HepG2 (cell line): ENCODE measurements around the gene HSP90AB1. TPM values are rescaled to one million over a fixed set of nuclear protein-coding genes. Genes with fewer than 3 reads are reported as not detected.

ENCODE experiments used
- BHLHE40 ChIP-seq: IDR thresholded peaks from 2 replicates; pipeline ENCODE4 v1.6.1; 2011; ENCODE audit warnings: low read length, improper control_type of control experiment
- CEBPZ ChIP-seq: IDR thresholded peaks from 2 replicates; pipeline ENCODE4 v1.6.1; 2012; ENCODE audit warnings: low read length, improper control_type of control experiment
- HES4 ChIP-seq: sonication (generic); formaldehyde crosslinking; IDR thresholded peaks from 2 replicates; pipeline ENCODE4 v1.9.0; 2021; ENCODE audit warnings: mild to moderate bottlenecking, missing genetic modification reagents, borderline replicate concordance
- HMG20A ChIP-seq: IDR thresholded peaks from 2 replicates; pipeline ENCODE4 v1.6.1; 2016; ENCODE audit warnings: borderline replicate concordance
- NBN ChIP-seq: fragments of 450-650 bp; conservative IDR thresholded peaks from 2 replicates; pipeline ENCODE4 v1.6.1; 2017
- NCOA1 ChIP-seq: sonication (generic); formaldehyde crosslinking; IDR thresholded peaks from 2 replicates; pipeline ENCODE4 v1.9.0; 2021; ENCODE audit warnings: missing genetic modification reagents
- PAXIP1 ChIP-seq: sonication (generic); formaldehyde crosslinking; conservative IDR thresholded peaks from 2 replicates; pipeline ENCODE4 v1.4.0; 2020; ENCODE audit warnings: mild to moderate bottlenecking, missing genetic modification reagents, moderate library complexity
- RFXANK ChIP-seq: IDR thresholded peaks from 2 replicates; pipeline ENCODE4 v1.6.1; 2016
- SAP130 ChIP-seq: IDR thresholded peaks from 2 replicates; pipeline ENCODE4 v1.6.1; 2016; ENCODE audit warnings: low read depth
- SETDB1 ChIP-seq: sonication (generic); formaldehyde crosslinking; IDR thresholded peaks from 2 replicates; pipeline ENCODE4 v1.5.1; 2020; ENCODE audit warnings: missing genetic modification reagents, mild to moderate bottlenecking, borderline replicate concordance
- ZBTB49 ChIP-seq: sonication (generic); formaldehyde crosslinking; IDR thresholded peaks from 2 replicates; pipeline ENCODE4 v1.4.0; 2020; ENCODE audit warnings: missing genetic modification reagents, borderline replicate concordance
- ZNF367 ChIP-seq: sonication (generic); formaldehyde crosslinking; IDR thresholded peaks from 2 replicates; pipeline ENCODE4 v1.4.0; 2020; ENCODE audit warnings: missing genetic modification reagents, borderline replicate concordance
- ZNF75D ChIP-seq: sonication (generic); formaldehyde crosslinking; IDR thresholded peaks from 2 replicates; pipeline ENCODE4 v1.8.1; 2023; ENCODE audit warnings: missing genetic modification reagents, mild to moderate bottlenecking, borderline replicate concordance
- polyA plus RNA-seq, 8 experiments: library from polyadenylated mRNA; depleted of rRNA in 3 of 8; stranded (reverse) in 7 of 8; unstranded in 1 of 8; fragments of >200 nt; fragmentation: Illumina TruSeq in 4 of 8; extraction: Trizol in 4 of 8; gene quantifications; 2 replicates each; pipeline versions ENCODE4 v1.2.1 to v1.2.3, GENCODE V29; 2011 to 2016; ENCODE audit warnings: low read depth in 4 of 8, missing spikeins in 1 of 8, mixed read lengths in 1 of 8; ENCODE audit not compliant: insufficient read depth in 1 of 8
- total RNA-seq, 5 experiments: library from RNA; depleted of rRNA; stranded (reverse); fragments of >200 nt; fragmentation: Illumina TruSeq; extraction: Trizol; gene quantifications; 2 replicates each; pipeline ENCODE4 v1.2.3, GENCODE V29; 2016; ENCODE audit warnings: low read depth in 1 of 5
- TF ChIP-seq, protein P1 (sequence below): sonication (generic); formaldehyde crosslinking; IDR thresholded peaks from 2 replicates; pipeline ENCODE4 v1.4.0; 2020; ENCODE audit warnings: missing genetic modification reagents, borderline replicate concordance

HSP90AB1 gene
- total and polyA plus RNA-seq, 2 of the 13 experiments (the other 11 are each of a cell fraction or from before 2014, with no cell fraction given), result 1,325 to 1,472 TPM

- TF ChIP-seq PAXIP1 (CRISPR knock-in tag) (peak; percentile 59), RFXANK (CRISPR knock-in tag) (no peak; the same call in 1 of the 2 replicates), ZNF75D (CRISPR knock-in tag) (no peak), BHLHE40 (peak; percentile 68), HES4 (CRISPR knock-in tag) (peak; percentile 67), SAP130 (CRISPR knock-in tag) (peak; percentile 94), ZNF367 (CRISPR knock-in tag) (peak; percentile 91; the same call in 1 of the 2 replicates), HMG20A (no peak), NCOA1 (no peak), ZBTB49 (0 out of 2 replicates have a peak, but pooled peaks have one; percentile 66), NBN (peak; percentile 83; the same call in 1 of the 2 replicates), CEBPZ (no peak), SETDB1 (CRISPR knock-in tag) (no peak)
- TF ChIP-seq, protein P1, sequence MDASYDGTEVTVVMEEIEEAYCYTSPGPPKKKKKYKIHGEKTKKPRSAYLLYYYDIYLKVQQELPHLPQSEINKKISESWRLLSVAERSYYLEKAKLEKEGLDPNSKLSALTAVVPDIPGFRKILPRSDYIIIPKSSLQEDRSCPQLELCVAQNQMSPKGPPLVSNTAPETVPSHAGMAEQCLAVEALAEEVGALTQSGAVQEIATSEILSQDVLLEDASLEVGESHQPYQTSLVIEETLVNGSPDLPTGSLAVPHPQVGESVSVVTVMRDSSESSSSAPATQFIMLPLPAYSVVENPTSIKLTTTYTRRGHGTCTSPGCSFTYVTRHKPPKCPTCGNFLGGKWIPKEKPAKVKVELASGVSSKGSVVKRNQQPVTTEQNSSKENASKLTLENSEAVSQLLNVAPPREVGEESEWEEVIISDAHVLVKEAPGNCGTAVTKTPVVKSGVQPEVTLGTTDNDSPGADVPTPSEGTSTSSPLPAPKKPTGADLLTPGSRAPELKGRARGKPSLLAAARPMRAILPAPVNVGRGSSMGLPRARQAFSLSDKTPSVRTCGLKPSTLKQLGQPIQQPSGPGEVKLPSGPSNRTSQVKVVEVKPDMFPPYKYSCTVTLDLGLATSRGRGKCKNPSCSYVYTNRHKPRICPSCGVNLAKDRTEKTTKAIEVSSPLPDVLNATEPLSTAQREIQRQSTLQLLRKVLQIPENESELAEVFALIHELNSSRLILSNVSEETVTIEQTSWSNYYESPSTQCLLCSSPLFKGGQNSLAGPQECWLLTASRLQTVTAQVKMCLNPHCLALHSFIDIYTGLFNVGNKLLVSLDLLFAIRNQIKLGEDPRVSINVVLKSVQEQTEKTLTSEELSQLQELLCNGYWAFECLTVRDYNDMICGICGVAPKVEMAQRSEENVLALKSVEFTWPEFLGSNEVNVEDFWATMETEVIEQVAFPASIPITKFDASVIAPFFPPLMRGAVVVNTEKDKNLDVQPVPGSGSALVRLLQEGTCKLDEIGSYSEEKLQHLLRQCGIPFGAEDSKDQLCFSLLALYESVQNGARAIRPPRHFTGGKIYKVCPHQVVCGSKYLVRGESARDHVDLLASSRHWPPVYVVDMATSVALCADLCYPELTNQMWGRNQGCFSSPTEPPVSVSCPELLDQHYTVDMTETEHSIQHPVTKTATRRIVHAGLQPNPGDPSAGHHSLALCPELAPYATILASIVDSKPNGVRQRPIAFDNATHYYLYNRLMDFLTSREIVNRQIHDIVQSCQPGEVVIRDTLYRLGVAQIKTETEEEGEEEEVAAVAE (CRISPR knock-in tag), result no peak
Measured at GRCh38 chr6:44246663-44247337, at the start of gene HSP90AB1 (continued).
